MM.1S (cell line): ENCODE measurements around the gene PPP1R12C.
A peak's percentile ranks its signal among the peaks of the same experiment; 100 is the strongest.

Experiments
- DNase-seq: peaks from one replicate; pipeline ENCODE4 v3.0.0-alpha.2; 2015
- H2AFZ ChIP-seq: fragments of 300-600 bp; sonication (generic); 2 replicates; pipeline ENCODE4 v1.6.0; 2016; ENCODE audit warnings: antibody characterized with exemption, low read length
- H3F3A ChIP-seq: fragments of 300-600 bp; sonication (generic); 2 replicates; pipeline ENCODE4 v1.6.1; 2016; ENCODE audit warnings: mild to moderate bottlenecking, antibody characterized with exemption, low read length, moderate library complexity, mixed read lengths; ENCODE audit not compliant: insufficient read depth
- H3K27ac ChIP-seq: fragments of 300-600 bp; sonication (generic); 2 replicates; pipeline ENCODE4 v1.5.1; 2016; ENCODE audit warnings: mild to moderate bottlenecking, low read length
- H3K27me3 ChIP-seq: fragments of 300-600 bp; sonication (generic); replicated peaks from 2 replicates; pipeline ENCODE4 v1.6.0; 2016; ENCODE audit warnings: low read length; ENCODE audit not compliant: insufficient read depth
- H3K36me3 ChIP-seq: fragments of 300-600 bp; sonication (generic); replicated peaks from 2 replicates; pipeline ENCODE4 v1.6.1; 2016; ENCODE audit warnings: mild to moderate bottlenecking, low read length, mixed read lengths; ENCODE audit not compliant: insufficient read depth
- H3K4me1 ChIP-seq: fragments of 300-600 bp; sonication (generic); 2 replicates; pipeline ENCODE4 v1.6.1; 2016; ENCODE audit warnings: low read length, mixed read lengths
- H3K4me2 ChIP-seq: fragments of 300-600 bp; sonication (generic); 2 replicates; pipeline ENCODE4 v1.6.0; 2016; ENCODE audit warnings: low read depth, low read length
- H3K4me3 ChIP-seq: fragments of 300-600 bp; sonication (generic); 2 replicates; pipeline ENCODE4 v1.5.1; 2016; ENCODE audit warnings: low read length, mixed read lengths
- H3K79me2 ChIP-seq: fragments of 300-600 bp; sonication (generic); 2 replicates; pipeline ENCODE4 v1.6.1; 2016; ENCODE audit warnings: mixed run types, low read length, mixed read lengths
- H3K9ac ChIP-seq: fragments of 300-600 bp; sonication (generic); 2 replicates; pipeline ENCODE4 v1.6.1; 2016; ENCODE audit warnings: low read length, mixed read lengths
- H3K9me2 ChIP-seq: fragments of 300-600 bp; sonication (generic); replicated peaks from 2 replicates; pipeline ENCODE4 v1.6.1; 2016; ENCODE audit warnings: mild to moderate bottlenecking, low read length, mixed read lengths; ENCODE audit not compliant: insufficient read depth
- H3K9me3 ChIP-seq: fragments of 300-600 bp; sonication (generic); replicated peaks from 2 replicates; pipeline ENCODE4 v1.6.1; 2016; ENCODE audit warnings: mild to moderate bottlenecking, low read length, mixed read lengths; ENCODE audit not compliant: insufficient read depth
- H4K20me1 ChIP-seq: fragments of 300-600 bp; sonication (generic); 2 replicates; pipeline ENCODE4 v1.6.1; 2016; ENCODE audit warnings: mild to moderate bottlenecking, low read length, moderate library complexity, mixed read lengths; ENCODE audit not compliant: insufficient read depth
- CTCF ChIP-seq: fragments of 300-600 bp; sonication (generic); IDR thresholded peaks from 2 replicates; pipeline ENCODE4 v1.5.1; 2016; ENCODE audit warnings: antibody characterized with exemption, low read length, mixed read lengths
- EZH2 ChIP-seq: fragments of 300-600 bp; sonication (generic); optimal IDR thresholded peaks from 2 replicates; pipeline ENCODE3; 2017; ENCODE audit warnings: low read depth, mild to moderate bottlenecking, antibody characterized with exemption, low read length, mixed read lengths
- EZH2phosphoT487 ChIP-seq: fragments of 300-600 bp; sonication (generic); IDR thresholded peaks from 2 replicates; pipeline ENCODE4 v1.6.1; 2018; ENCODE audit warnings: antibody characterized with exemption, low read length

Gene PPP1R12C

DNA sequence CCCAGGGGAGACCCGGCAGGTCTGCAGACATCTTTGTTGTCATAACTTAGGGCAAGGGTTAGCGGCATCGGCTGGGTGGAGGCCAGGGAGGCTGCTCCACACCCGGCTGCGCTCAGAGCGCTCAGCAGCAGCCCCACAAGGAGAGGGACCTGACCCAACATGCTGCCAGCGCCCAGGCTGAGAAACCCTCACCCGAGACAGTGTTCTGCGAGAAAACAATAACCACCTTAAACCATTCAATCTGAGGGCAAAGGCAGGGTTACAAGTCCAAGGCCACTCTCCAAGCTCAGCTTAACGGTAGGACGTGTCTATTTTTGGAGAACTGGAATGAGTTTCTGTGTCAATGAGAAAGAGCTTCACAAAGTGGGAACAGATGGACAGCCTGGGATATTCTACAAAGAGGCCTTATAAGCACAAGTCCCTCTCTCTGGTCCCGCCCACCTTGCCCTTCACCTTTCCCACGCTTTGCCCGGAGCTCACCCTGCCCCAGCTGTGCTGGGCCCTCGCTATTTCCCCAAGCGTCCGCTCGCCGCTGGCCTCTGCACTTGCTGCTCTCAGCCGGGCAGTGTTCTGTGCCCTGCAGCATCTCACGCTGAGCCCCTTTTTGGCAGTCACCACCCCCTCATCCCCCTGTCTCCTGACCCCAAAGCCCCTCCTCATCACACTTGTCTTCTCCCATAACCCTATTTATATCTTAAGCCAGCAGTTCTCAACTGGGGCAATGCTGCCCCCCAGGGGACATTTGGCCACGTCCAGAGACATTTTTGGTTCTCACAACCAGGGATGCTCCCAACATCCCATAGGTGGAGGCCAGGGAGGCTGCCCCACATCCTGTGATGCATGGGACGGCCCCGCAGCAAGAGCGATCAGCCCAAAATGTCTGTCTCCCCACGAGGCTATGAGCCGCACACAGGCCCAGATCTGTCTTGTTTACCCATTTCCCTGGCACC, 17.6 kb downstream of the PPP1R12C start:
- Histone ChIP-seq H3K27me3 (no peaks in the 10 kb centered on the region), H3K4me1 (no peaks in the 10 kb centered on the region), H4K20me1 (no peaks in the 10 kb centered on the region), H3K36me3 (peaks cover 4% of the 10 kb centered on the region; the same call in 1 of the 2 replicates), H3K79me2 (no peaks in the 10 kb centered on the region), H3F3A (no peaks in the 10 kb centered on the region), H3K9me2 (no peaks in the 10 kb centered on the region), H3K27ac (no peak overlapping the region), H3K9me3 (no peaks in the 10 kb centered on the region), H3K4me2 (no peak overlapping the region), H2AFZ (no peak overlapping the region), H3K4me3 (no peak overlapping the region), H3K9ac (no peak overlapping the region)
- DNase-seq, result no peak
- TF ChIP-seq EZH2phosphoT487 (no peak), CTCF (peak; percentile 27; the same call in 1 of the 2 replicates), EZH2 (no peak)

GRCh38 chr19:55098716-55099556, 18.5 kb downstream of the PPP1R12C start:
- TF ChIP-seq CTCF (no peak), EZH2phosphoT487 (no peak), EZH2 (no peak)
- no peaks in the 10 kb centered on the region for H3K79me2 ChIP-seq
- no peak overlapping the region for H3K9ac ChIP-seq
- no peaks in the 10 kb centered on the region for H3K27me3 ChIP-seq
- no peak overlapping the region for H3K27ac ChIP-seq
- no peak for DNase-seq
- H3K4me2 ChIP-seq, result no peak overlapping the region
- H3K4me1 ChIP-seq, result no peaks in the 10 kb centered on the region
- no peaks in the 10 kb centered on the region for H3K9me3 ChIP-seq
- no peak overlapping the region for H2AFZ ChIP-seq
- H3K9me2 ChIP-seq, result no peaks in the 10 kb centered on the region
- H3F3A ChIP-seq, result no peaks in the 10 kb centered on the region
- peaks cover 4% of the 10 kb centered on the region; the same call in 1 of the 2 replicates for H3K36me3 ChIP-seq
- H4K20me1 ChIP-seq, result no peaks in the 10 kb centered on the region
- no peak overlapping the region for H3K4me3 ChIP-seq

DNA sequence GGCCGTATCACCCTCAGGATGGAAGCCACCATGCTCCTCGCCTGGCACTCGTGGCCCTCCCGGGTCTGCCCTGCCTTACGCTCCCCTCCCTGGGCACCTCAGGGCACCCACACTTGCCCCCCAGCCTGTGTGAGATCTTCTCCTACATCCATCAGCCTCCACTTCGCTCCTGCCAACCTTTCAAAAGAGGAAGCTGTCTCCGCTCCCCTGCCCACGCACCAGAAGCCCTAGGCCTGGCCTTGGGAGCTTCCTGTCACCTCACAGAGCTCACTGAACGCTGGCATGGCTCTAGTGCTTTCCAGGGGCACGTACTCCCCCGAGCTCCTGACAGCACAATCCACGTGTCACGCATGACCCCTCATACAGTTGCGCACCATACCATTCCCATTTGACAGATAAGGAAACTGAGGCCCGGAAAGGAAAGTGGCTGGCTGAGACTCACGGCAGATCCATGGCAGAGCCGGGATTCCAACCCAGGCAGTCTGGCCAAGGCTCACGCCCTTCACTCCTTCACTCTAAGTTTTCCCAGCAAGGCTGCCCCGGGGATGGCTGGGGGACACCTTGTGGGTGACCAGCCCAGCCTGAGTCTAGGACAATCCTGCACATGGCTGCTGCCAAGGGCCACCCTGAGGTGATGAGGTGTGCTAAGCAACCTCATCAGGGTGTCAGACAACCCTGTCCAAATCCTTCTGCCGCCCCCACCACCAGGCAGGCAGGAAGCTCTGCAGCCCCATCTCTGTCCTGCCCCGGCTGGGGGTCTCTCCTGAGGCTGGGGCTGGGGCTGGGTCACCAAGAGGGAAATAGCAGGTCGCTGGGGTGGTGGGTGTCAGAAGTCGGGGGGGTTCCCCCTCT, 19.3 kb downstream of the PPP1R12C start:
- DNase-seq, result no peak
- no peak overlapping the region for H3K9ac ChIP-seq
- no peaks in the 10 kb centered on the region for H3K4me1 ChIP-seq
- H3K79me2 ChIP-seq, result no peaks in the 10 kb centered on the region
- no peak overlapping the region for H3K4me3 ChIP-seq
- peaks cover under 1% of the 10 kb centered on the region; the same call in 1 of the 2 replicates for H3K36me3 ChIP-seq
- no peaks in the 10 kb centered on the region for H4K20me1 ChIP-seq
- TF ChIP-seq EZH2phosphoT487 (no peak), EZH2 (no peak), CTCF (no peak)
- H2AFZ ChIP-seq, result no peak overlapping the region
- no peak overlapping the region for H3K4me2 ChIP-seq
- no peaks in the 10 kb centered on the region for H3K27me3 ChIP-seq
- no peaks in the 10 kb centered on the region for H3K9me3 ChIP-seq
- no peak overlapping the region for H3K27ac ChIP-seq
- H3K9me2 ChIP-seq, result no peaks in the 10 kb centered on the region
- no peaks in the 10 kb centered on the region for H3F3A ChIP-seq
